Loucy (cell line): ENCODE results near the gene TENM4.

Experiments
- H2AFZ ChIP-seq: fragments of 200-600 bp; sonication (generic); 2 replicates; pipeline ENCODE4 v1.6.0; 2016; ENCODE audit warnings: antibody characterized with exemption, mild to moderate bottlenecking, low read length, moderate library complexity
- H3F3A ChIP-seq: fragments of 200-600 bp; 2 replicates; pipeline ENCODE4 v1.6.0; 2016; ENCODE audit warnings: antibody characterized with exemption, low read depth, mild to moderate bottlenecking
- H3K27me3 ChIP-seq: fragments of 200-600 bp; sonication (generic); 2 replicates; pipeline ENCODE4 v1.6.1; 2014; ENCODE audit warnings: low read length, mild to moderate bottlenecking; ENCODE audit not compliant: insufficient read depth, poor library complexity, severe bottlenecking
- H3K36me3 ChIP-seq: fragments of 200-600 bp; sonication (generic); 2 replicates; pipeline ENCODE4 v1.6.1; 2016; ENCODE audit warnings: low read length; ENCODE audit not compliant: insufficient read depth
- H3K4me1 ChIP-seq: fragments of 200-600 bp; sonication (generic); 2 replicates; pipeline ENCODE4 v1.5.1; 2014; ENCODE audit warnings: low read length, mild to moderate bottlenecking; ENCODE audit not compliant: insufficient read depth, poor library complexity, severe bottlenecking
- H3K4me2 ChIP-seq: fragments of 200-600 bp; sonication (generic); 2 replicates; pipeline ENCODE4 v1.6.0; 2014; ENCODE audit warnings: antibody characterized with exemption, low read length, low read depth, mild to moderate bottlenecking; ENCODE audit not compliant: poor library complexity, severe bottlenecking
- H3K4me3 ChIP-seq: fragments of 200-600 bp; sonication (generic); 2 replicates; pipeline ENCODE4 v1.5.1; 2014; ENCODE audit warnings: low read length, mild to moderate bottlenecking, mixed read lengths; ENCODE audit not compliant: poor library complexity, severe bottlenecking
- H3K79me2 ChIP-seq: fragments of 200-600 bp; sonication (generic); 2 replicates; pipeline ENCODE4 v1.6.1; 2014; ENCODE audit warnings: low read length; ENCODE audit not compliant: insufficient read depth
- H3K9ac ChIP-seq: fragments of 200-600 bp; sonication (generic); 2 replicates; pipeline ENCODE4 v1.6.0; 2014; ENCODE audit warnings: mild to moderate bottlenecking, low read depth, low read length, moderate library complexity; ENCODE audit not compliant: poor library complexity, severe bottlenecking
- H3K9me2 ChIP-seq: fragments of 200-600 bp; sonication (generic); replicated peaks from 2 replicates; pipeline ENCODE4 v1.6.1; 2016; ENCODE audit warnings: low read depth, low read length, mixed read lengths
- H3K9me3 ChIP-seq: fragments of 200-600 bp; sonication (generic); 2 replicates; pipeline ENCODE4 v1.6.1; 2014; ENCODE audit warnings: mild to moderate bottlenecking, antibody characterized with exemption, low read length, low read depth; ENCODE audit not compliant: insufficient read depth
- H4K20me1 ChIP-seq: fragments of 200-600 bp; sonication (generic); 2 replicates; pipeline ENCODE4 v1.6.0; 2014; ENCODE audit warnings: antibody characterized with exemption, low read length, mild to moderate bottlenecking; ENCODE audit not compliant: insufficient read depth, poor library complexity, severe bottlenecking
- EZH2phosphoT487 ChIP-seq: fragments of 200-600 bp; IDR thresholded peaks from 2 replicates; pipeline ENCODE4 v1.6.1; 2018; ENCODE audit warnings: antibody characterized with exemption, mild to moderate bottlenecking, moderate library complexity, borderline replicate concordance
- TF ChIP-seq, protein P1 (sequence below): fragments of 200-600 bp; sonication (generic); conservative IDR thresholded peaks from 2 replicates; pipeline ENCODE4 v1.5.1; 2014; ENCODE audit warnings: mild to moderate bottlenecking, antibody characterized with exemption, low read length

Gene TENM4

GRCh38 chr11:78704811-78705210 is 736.0 kb downstream of the TENM4 start:
- Histone ChIP-seq H3K9ac (no peak overlapping the region), H3K4me3 (no peak overlapping the region), H3K4me2 (no peak overlapping the region), H3F3A (no peaks in the 10 kb centered on the region), H3K36me3 (no peaks in the 10 kb centered on the region), H4K20me1 (no peaks in the 10 kb centered on the region), H2AFZ (no peak overlapping the region), H3K9me2 (no peaks in the 10 kb centered on the region), H3K9me3 (no peaks in the 10 kb centered on the region), H3K79me2 (no peaks in the 10 kb centered on the region), H3K27me3 (no peaks in the 10 kb centered on the region), H3K4me1 (no peaks in the 10 kb centered on the region)
- TF ChIP-seq EZH2phosphoT487 = no peak
- TF ChIP-seq, protein P1, sequence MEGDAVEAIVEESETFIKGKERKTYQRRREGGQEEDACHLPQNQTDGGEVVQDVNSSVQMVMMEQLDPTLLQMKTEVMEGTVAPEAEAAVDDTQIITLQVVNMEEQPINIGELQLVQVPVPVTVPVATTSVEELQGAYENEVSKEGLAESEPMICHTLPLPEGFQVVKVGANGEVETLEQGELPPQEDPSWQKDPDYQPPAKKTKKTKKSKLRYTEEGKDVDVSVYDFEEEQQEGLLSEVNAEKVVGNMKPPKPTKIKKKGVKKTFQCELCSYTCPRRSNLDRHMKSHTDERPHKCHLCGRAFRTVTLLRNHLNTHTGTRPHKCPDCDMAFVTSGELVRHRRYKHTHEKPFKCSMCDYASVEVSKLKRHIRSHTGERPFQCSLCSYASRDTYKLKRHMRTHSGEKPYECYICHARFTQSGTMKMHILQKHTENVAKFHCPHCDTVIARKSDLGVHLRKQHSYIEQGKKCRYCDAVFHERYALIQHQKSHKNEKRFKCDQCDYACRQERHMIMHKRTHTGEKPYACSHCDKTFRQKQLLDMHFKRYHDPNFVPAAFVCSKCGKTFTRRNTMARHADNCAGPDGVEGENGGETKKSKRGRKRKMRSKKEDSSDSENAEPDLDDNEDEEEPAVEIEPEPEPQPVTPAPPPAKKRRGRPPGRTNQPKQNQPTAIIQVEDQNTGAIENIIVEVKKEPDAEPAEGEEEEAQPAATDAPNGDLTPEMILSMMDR = no peak

- Histone ChIP-seq H3K4me3 (no peak overlapping the region), H3K9ac (no peak overlapping the region), H3F3A (no peaks in the 10 kb centered on the region), H3K4me1 (no peaks in the 10 kb centered on the region), H4K20me1 (no peaks in the 10 kb centered on the region), H3K4me2 (no peak overlapping the region), H3K9me3 (no peaks in the 10 kb centered on the region), H3K36me3 (no peaks in the 10 kb centered on the region), H3K27me3 (no peaks in the 10 kb centered on the region), H3K79me2 (no peaks in the 10 kb centered on the region), H2AFZ (no peak overlapping the region), H3K9me2 (no peaks in the 10 kb centered on the region)
- TF ChIP-seq, protein P1 = no peak
- TF ChIP-seq EZH2phosphoT487 = no peak
Measured at GRCh38 chr11:78699609-78700135, 741.2 kb downstream of the TENM4 start.

GRCh38 chr11:78698612-78699011 is 742.2 kb downstream of the TENM4 start:
- H3K9me2 ChIP-seq = no peaks in the 10 kb centered on the region
- H3K4me2 ChIP-seq = no peak overlapping the region
- H3K36me3 ChIP-seq = no peaks in the 10 kb centered on the region
- no peak overlapping the region for H2AFZ ChIP-seq
- H3F3A ChIP-seq = no peaks in the 10 kb centered on the region
- H4K20me1 ChIP-seq = no peaks in the 10 kb centered on the region
- no peaks in the 10 kb centered on the region for H3K79me2 ChIP-seq
- H3K9me3 ChIP-seq = no peaks in the 10 kb centered on the region
- no peaks in the 10 kb centered on the region for H3K4me1 ChIP-seq
- no peak overlapping the region for H3K4me3 ChIP-seq
- TF ChIP-seq, protein P1 = no peak
- TF ChIP-seq EZH2phosphoT487 = no peak
- no peaks in the 10 kb centered on the region for H3K27me3 ChIP-seq
- H3K9ac ChIP-seq = no peak overlapping the region
